ENCODE results near the gene FHIT.
A peak's percentile ranks its signal among the peaks of the same experiment; 100 is the strongest.

Gene FHIT

GRCh38 chr3:60956729-60957128 lies 294.5 kb downstream of the FHIT start:
- no peak overlapping the region for H3K27ac ChIP-seq
- DNase-seq (ENCODE audit: low spot score) = no peak
- ChIA-PET POLR2A (ENCODE audit: low non-redundant PET) (no interaction called here), CTCF (interaction anchor here (0.8 kb wide), 1 partner anchor 23 kb away, joined by 3 read pairs; no protein-coding TSS in a partner anchor)
- no peak for TF ChIP-seq CTCF (conservative IDR thresholded peaks at IDR 0.05; ENCODE audit: low read depth)

DNA sequence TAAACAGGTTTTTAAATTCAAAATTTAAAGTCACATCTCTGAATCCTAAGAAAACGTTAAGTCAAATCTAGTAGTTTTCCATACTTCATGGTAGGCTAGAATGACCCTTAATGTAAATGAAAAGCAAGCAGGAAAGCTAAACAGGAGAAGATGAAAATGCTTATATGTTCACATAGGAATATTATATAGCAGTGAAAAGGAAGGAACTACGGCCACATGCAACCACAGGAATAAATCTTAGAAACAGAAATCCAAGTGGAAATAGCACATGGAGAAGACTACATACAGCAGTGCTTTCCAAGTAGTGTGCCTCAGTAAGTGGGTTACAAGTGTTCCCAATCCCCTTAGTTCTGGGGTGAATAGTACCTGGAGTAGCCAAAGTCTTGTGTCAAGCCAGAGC lies 296.2 kb downstream of the FHIT start:
- POLR2A ChIA-PET (ENCODE audit: low non-redundant PET) = no interaction called here
- no peak overlapping the region for H3K27ac ChIP-seq
- no peak for DNase-seq (ENCODE audit: low spot score)
- CTCF ChIA-PET = no interaction called here
- no peak for TF ChIP-seq CTCF (conservative IDR thresholded peaks at IDR 0.05; ENCODE audit: low read depth)

DNA sequence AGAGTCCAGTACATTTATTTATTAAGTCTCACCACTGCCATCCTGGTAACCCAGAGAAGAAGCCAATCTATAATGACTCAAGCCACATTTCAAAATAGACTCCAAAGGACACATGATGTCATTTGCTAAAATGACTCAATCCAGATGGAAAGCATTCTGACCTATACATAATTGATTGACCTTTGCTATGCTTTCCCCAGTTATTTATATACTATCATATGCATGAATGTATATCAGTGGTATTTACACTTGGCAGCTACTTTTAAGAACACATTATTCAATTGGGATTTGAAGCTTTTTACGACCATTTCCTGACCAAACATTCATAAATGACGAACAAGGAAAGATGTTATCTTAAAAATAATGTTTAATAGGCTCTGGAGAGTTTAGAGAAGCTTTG lies 297.2 kb downstream of the FHIT start:
- no peak overlapping the region for H3K27ac ChIP-seq
- TF ChIP-seq CTCF (conservative IDR thresholded peaks at IDR 0.05; ENCODE audit: low read depth) = no peak
- ChIA-PET CTCF (no interaction called here), POLR2A (ENCODE audit: low non-redundant PET) (no interaction called here)
- DNase-seq (ENCODE audit: low spot score) = no peak

- CTCF ChIA-PET = interaction anchor here (0.6 kb wide), 1 partner anchor 1380 kb away, joined by 3 read pairs; no protein-coding TSS in a partner anchor
Observed at GRCh38 chr3:60953351-60953750, 297.9 kb downstream of the FHIT start.

GRCh38 chr3:60952055-60952454 lies 299.2 kb downstream of the FHIT start:
- ChIA-PET CTCF (no interaction called here), POLR2A (ENCODE audit: low non-redundant PET) (no interaction called here)
- TF ChIP-seq CTCF (conservative IDR thresholded peaks at IDR 0.05; ENCODE audit: low read depth) = no peak
- no peak for DNase-seq (ENCODE audit: low spot score)
- no peak overlapping the region for H3K27ac ChIP-seq

More at GRCh38 chr3:60953351-60953750, 297.9 kb downstream of the FHIT start:
- no peak overlapping the region for H3K27ac ChIP-seq
- peak; percentile 30 for DNase-seq (ENCODE audit: low spot score)
- POLR2A ChIA-PET (ENCODE audit: low non-redundant PET) = no interaction called here
- TF ChIP-seq CTCF (conservative IDR thresholded peaks at IDR 0.05; ENCODE audit: low read depth) = no peak

DNA sequence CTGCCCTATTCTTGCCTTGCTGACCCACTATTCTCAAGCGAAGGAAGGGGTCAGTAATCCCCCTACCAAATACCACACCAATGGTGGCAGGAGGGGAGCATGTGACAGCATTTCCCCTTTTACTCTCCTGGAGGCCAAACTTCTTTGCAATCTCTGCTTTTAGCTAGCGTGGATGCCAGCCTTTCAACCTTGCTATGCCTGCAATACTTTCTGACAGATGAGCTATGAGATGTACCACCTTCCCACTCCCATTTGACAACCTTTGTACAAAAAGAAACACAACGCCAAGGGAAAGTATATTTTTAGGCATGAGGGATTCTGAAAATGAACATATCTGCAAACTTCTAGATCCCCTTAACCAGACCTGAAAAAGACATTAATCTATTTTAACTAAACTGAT lies 302.1 kb downstream of the FHIT start:
- POLR2A ChIA-PET (ENCODE audit: low non-redundant PET) = no interaction called here
- DNase-seq (ENCODE audit: low spot score) = no peak
- H3K27ac ChIP-seq = no peak overlapping the region
- no peak for TF ChIP-seq CTCF (conservative IDR thresholded peaks at IDR 0.05; ENCODE audit: low read depth)
- CTCF ChIA-PET = no interaction called here

DNA sequence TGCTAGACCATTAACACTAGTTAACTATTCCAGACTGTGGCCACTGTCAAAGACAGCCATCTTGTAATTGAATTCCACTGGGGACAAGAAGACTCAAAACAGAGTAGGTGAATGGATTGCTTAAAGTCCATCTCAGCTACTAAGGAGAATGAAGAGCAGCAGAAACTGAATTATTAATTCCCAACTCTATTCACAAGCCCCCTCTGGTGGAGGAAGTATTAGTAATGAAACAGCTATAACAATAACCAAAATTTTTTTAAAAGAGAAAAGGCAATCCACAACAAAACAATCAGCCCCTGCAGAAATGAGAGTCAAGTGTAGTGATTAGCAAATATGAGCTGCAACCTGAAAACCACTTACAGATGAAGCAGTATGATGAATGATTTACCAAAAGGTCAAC lies 302.8 kb downstream of the FHIT start:
- DNase-seq (ENCODE audit: low spot score) = no peak
- TF ChIP-seq CTCF (conservative IDR thresholded peaks at IDR 0.05; ENCODE audit: low read depth) = no peak
- H3K27ac ChIP-seq = no peak overlapping the region
- ChIA-PET POLR2A (ENCODE audit: low non-redundant PET) (no interaction called here), CTCF (interaction anchor here (0.6 kb wide), 1 partner anchor 69 kb away, joined by 3 read pairs; no protein-coding TSS in a partner anchor)
